Activated CD4-positive, alpha-beta T cell treated with anti-CD3 and anti-CD28 coated beads for 36 hours (primary cell): Measurements from ENCODE around the gene MYH9. TPM values are rescaled to one million over a fixed set of nuclear protein-coding genes. Genes with fewer than 3 reads are reported as not detected.

Source experiments
- ATAC-seq: fragments of 200-7000 bp; cut with Tn5 transposase; one replicate; pipeline ENCODE4 v1.10.0; 2021; ENCODE audit warnings: mild to moderate bottlenecking, moderate library complexity
- CTCF ChIA-PET: fragments of 350-600 bp; sonication (Branson Sonifier 250); formaldehyde crosslinking; loops from one replicate; lab custom pipeline; 2021; ENCODE audit warnings: antibody characterized with exemption; lab: Charles Lee
- POLR2A ChIA-PET: fragments of 350-600 bp; sonication (Branson Sonifier 250); formaldehyde crosslinking; loops from one replicate; lab custom pipeline; 2021; ENCODE audit warnings: antibody characterized with exemption, inconsistent platforms; lab: Charles Lee
- DNase-seq: peaks from one replicate; pipeline ENCODE4 v3.0.0-alpha.2; 2020
- H3K27ac Mint-ChIP-seq: one replicate; pipeline ENCODE4 v1.8.0; 2021; ENCODE audit warnings: mixed read lengths
- H3K27me3 Mint-ChIP-seq: one replicate; pipeline ENCODE4 v1.8.0; 2021; ENCODE audit warnings: mixed read lengths
- H3K36me3 Mint-ChIP-seq: one replicate; pipeline ENCODE4 v1.8.0; 2021; ENCODE audit warnings: low read depth, mixed read lengths
- H3K4me1 Mint-ChIP-seq: one replicate; pipeline ENCODE4 v1.8.0; 2021; ENCODE audit warnings: mixed read lengths
- H3K4me3 Mint-ChIP-seq: one replicate; pipeline ENCODE4 v1.8.0; 2021; ENCODE audit warnings: mild to moderate bottlenecking, moderate library complexity, mixed read lengths
- H3K9me3 Mint-ChIP-seq: one replicate; pipeline ENCODE4 v1.8.0; 2021; ENCODE audit warnings: low read depth, mixed read lengths
- intact Hi-C, 2 experiments: fragments of 100-400 bp; cut with DNase I in 1 of 2; cut with micrococcal nuclease in 1 of 2; formaldehyde crosslinking; loops; one replicate each; pipeline versions ENCODE4 v1.14.2 to v1.15.1; 2022 to 2024; cut with DNase I, micrococcal nuclease
- total RNA-seq, 2 experiments: library from RNA; stranded (reverse); gene quantifications; one replicate each; pipeline ENCODE4 v1.2.3, GENCODE V29; 2021

Gene MYH9
- total RNA-seq, 2 experiments from 2014 or later = 720 to 773 TPM

DNA sequence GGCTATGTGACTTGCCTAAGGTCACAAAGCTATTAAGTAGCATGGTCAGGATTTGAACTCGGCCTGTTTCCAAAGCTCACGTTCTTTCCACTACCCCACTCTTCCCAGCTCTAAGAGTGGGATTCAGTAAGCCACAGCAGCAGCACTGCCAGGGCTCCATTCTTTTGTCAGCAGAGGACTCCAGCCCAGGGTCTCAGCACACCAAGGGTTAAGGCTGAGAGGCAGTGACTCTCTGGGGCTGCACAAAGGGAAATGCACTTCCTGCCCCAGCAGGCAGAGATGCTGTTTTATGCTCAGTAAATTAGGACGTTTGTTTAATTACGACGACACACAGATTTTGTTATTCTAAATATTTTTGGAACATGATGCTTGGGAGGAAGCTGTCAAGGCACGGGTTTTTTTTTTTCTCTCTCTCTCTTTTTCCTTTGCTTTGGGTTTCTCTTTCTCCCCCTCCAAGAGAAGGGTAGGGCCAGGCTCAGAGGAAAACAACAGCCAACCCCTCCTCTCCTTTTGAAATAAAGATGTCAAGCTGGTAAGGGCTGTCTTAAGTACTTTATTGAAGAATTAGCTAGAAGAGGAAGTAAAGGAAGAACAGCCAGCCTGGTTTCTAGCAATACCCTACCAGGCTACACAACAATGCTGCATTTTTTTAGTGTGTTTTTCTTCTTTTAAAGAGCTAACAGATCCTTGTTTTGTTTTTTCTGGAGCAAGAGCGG, 2.8 kb downstream of the MYH9 start:
- peak overlapping the region; percentile 99 for H3K4me3 Mint-ChIP-seq
- POLR2A ChIA-PET = interaction anchor here (0.6 to 1.9 kb wide), 6 partner anchors 10 to 103 kb away, joined by 3 to 6 read pairs (median 5); no protein-coding TSS in a partner anchor
- no peaks in the 10 kb centered on the region for H3K27me3 Mint-ChIP-seq
- H3K9me3 Mint-ChIP-seq = no peaks in the 10 kb centered on the region
- ATAC-seq (no peak), DNase-seq (peak; percentile 65)
- peak overlapping the region; percentile 98 for H3K27ac Mint-ChIP-seq
- intact Hi-C loops = loop anchor here (1.0 to 5.0 kb wide), 5 partner anchors 8 to 228 kb away; partner anchors contain the start of gene EIF3D (in 1 of the 2)
- H3K4me1 Mint-ChIP-seq = peaks cover 56% of the 10 kb centered on the region
- CTCF ChIA-PET = interaction anchor here (0.7 to 3.1 kb wide), 7 partner anchors 10 to 141 kb away, joined by 3 to 18 read pairs (median 3); no protein-coding TSS in a partner anchor
- peaks cover 53% of the 10 kb centered on the region for H3K36me3 Mint-ChIP-seq

DNA sequence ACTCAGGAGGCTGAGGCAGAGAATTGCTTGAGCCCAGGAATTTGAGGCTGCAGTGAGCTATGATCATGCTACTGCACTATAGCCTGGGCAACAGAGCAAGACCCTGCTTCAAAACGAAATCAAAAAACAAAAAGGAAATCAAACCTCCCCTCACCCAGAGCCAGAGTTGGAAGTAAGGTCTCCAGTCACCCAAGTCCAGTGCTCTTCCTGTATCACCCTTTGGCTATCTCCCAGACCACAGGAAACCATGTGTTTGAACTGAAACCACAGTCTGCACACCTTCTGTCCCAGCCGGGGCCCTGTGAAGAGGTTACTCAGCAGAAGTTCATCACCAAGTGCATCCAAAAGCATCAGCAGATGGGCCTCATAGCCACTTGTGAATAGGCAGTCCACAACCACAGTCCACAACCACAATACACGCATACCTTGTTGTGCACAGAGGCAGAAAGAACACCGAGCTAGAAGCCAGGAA, 4.6 kb downstream of the MYH9 start:
- Mint-ChIP-seq H3K27ac (peak overlapping the region; percentile 92), H3K27me3 (no peaks in the 10 kb centered on the region), H3K4me1 (peaks cover 67% of the 10 kb centered on the region), H3K36me3 (peaks cover 70% of the 10 kb centered on the region), H3K9me3 (no peaks in the 10 kb centered on the region), H3K4me3 (peak overlapping the region; percentile 99)
- ChIA-PET CTCF (interaction anchor here (1.0 kb wide), 1 partner anchor 52 kb away, joined by 5 read pairs; no protein-coding TSS in a partner anchor), POLR2A (interaction anchor here (0.7 to 1.9 kb wide), 5 partner anchors 25 to 710 kb away, joined by 3 to 9 read pairs (median 4); no protein-coding TSS in a partner anchor)
- no peak for ATAC-seq
- intact Hi-C loops = no loop called here
- DNase-seq = peak; percentile 80

DNA sequence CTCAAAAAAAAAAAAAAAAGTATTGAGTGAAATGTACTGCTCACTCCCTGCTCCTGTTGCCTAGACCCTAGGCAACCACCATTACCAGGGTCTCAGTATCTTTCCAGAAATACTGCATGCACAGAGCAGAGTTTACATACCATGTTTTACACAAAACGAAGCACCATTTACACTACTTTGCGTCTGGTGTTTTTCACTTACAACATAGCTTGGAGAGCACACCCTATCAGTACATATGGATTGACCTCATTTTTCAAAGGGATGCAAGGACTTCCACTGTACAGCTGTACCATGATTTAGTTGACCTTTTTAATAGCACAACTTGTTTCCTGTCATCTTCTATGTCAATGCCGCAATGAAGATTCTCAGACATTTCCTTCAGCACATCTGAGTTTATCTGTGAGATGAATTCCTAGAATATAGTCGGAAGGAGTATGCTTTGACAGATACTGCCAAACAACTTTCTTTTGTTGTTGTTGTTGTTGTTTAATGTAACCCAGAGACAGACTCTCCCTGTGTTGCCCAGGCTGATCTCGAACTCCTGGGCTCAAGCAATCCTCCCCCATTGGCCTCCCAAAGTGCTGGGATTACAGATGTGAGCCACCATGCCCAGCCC, 6.1 kb downstream of the MYH9 start:
- Mint-ChIP-seq H3K4me1 (peaks cover 83% of the 10 kb centered on the region), H3K27ac (peak overlapping the region; percentile 94), H3K36me3 (peaks cover 84% of the 10 kb centered on the region), H3K4me3 (peak overlapping the region; percentile 46), H3K9me3 (no peaks in the 10 kb centered on the region), H3K27me3 (no peaks in the 10 kb centered on the region)
- ChIA-PET CTCF (interaction anchor here (1.1 to 1.8 kb wide), 7 partner anchors 17 to 89 kb away, joined by 3 to 7 read pairs (median 4); no protein-coding TSS in a partner anchor), POLR2A (no interaction called here)
- intact Hi-C loops = loop anchor here in 1 of 2 experiments (2.0 kb wide), 1 partner anchor 89 kb away; no protein-coding TSS in a partner anchor
- ATAC-seq = no peak
- no peak for DNase-seq

- ChIA-PET CTCF (interaction anchor here (0.6 to 3.3 kb wide), 10 partner anchors 10 to 100 kb away, joined by 3 to 13 read pairs (median 4); no protein-coding TSS in a partner anchor), POLR2A (interaction anchor here (0.9 to 4.1 kb wide), 5 partner anchors 9 to 51 kb away, joined by 3 to 44 read pairs (median 4); partner anchors contain the start of gene MYH9)
- Mint-ChIP-seq H3K27me3 (no peaks in the 10 kb centered on the region), H3K36me3 (peaks cover 78% of the 10 kb centered on the region), H3K4me3 (peak overlapping the region; percentile 75), H3K4me1 (peaks cover 92% of the 10 kb centered on the region), H3K27ac (peak overlapping the region; percentile 99), H3K9me3 (no peaks in the 10 kb centered on the region)
- ATAC-seq = peak; percentile 13
- intact Hi-C loops = loop anchor here in 1 of 2 experiments (2.0 kb wide), 1 partner anchor 91 kb away; no protein-coding TSS in a partner anchor
- DNase-seq = peak; percentile 62
These were observed 8.0 kb downstream of the MYH9 start for GRCh38 chr22:36379593-36380361.

- peak overlapping the region; percentile 75 for H3K4me3 Mint-ChIP-seq
- CTCF ChIA-PET = interaction anchor here (0.6 to 3.3 kb wide), 8 partner anchors 9 to 184 kb away, joined by 3 to 13 read pairs (median 4); no protein-coding TSS in a partner anchor
- H3K9me3 Mint-ChIP-seq = no peaks in the 10 kb centered on the region
- DNase-seq = no peak
- peaks cover 74% of the 10 kb centered on the region for H3K36me3 Mint-ChIP-seq
- intact Hi-C loops = no loop called here
- POLR2A ChIA-PET = interaction anchor here (0.5 to 4.1 kb wide), 5 partner anchors 9 to 62 kb away, joined by 4 to 44 read pairs (median 6); partner anchors contain the start of gene MYH9
- H3K27ac Mint-ChIP-seq = peak overlapping the region; percentile 99
- ATAC-seq = no peak
- no peaks in the 10 kb centered on the region for H3K27me3 Mint-ChIP-seq
- H3K4me1 Mint-ChIP-seq = peaks cover 92% of the 10 kb centered on the region
These were observed 8.9 kb downstream of the MYH9 start for GRCh38 chr22:36378869-36379217.

DNA sequence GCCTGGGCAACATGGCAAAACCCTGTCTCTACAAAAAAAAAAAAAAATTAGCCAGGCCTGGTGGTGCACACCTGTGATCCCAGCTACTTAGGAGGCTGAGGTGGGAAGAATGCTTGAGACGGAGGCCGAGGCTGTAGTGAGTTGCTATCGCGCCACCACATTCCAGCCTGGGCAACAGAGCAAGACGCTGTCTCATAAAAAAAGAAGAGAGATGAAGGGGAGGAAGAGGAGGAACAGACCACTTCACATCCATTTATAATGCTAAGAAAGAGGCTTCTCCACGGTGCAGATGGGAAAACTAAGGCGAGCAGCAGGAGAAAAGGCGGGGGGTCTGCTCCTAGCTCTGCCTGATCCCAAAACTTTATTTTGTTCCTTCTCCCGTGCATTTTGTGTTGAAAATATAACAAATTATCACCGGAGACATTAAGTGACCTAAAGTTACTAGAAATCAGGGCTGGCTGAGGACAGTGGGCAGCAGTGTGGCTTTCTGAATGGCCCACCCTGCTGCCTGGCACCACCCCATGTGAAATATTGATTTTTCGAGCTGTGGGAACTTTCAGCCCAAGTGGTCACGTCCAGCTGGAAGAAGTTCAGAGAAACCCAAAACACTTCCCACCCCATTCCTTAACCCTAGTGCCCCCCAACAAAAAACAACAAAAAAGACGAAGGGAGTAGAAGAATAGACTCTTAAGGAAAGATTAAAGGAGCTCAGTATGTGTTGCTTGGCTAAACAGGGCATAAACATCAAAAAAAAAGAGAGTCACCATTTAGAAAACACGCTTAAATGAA, 9.5 kb downstream of the MYH9 start:
- no peaks in the 10 kb centered on the region for H3K27me3 Mint-ChIP-seq
- intact Hi-C loops = no loop called here
- POLR2A ChIA-PET = interaction anchor here (0.5 to 4.1 kb wide), 9 partner anchors 8 to 99 kb away, joined by 3 to 44 read pairs (median 6); partner anchors contain the start of gene MYH9
- peaks cover 74% of the 10 kb centered on the region for H3K36me3 Mint-ChIP-seq
- ATAC-seq (no peak), DNase-seq (no peak)
- CTCF ChIA-PET = interaction anchor here (0.9 to 3.3 kb wide), 11 partner anchors 8 to 108 kb away, joined by 3 to 13 read pairs (median 5); no protein-coding TSS in a partner anchor
- peaks cover 92% of the 10 kb centered on the region for H3K4me1 Mint-ChIP-seq
- H3K27ac Mint-ChIP-seq = peak overlapping the region; percentile 99
- peak overlapping the region; percentile 75 for H3K4me3 Mint-ChIP-seq
- H3K9me3 Mint-ChIP-seq = no peaks in the 10 kb centered on the region

DNA sequence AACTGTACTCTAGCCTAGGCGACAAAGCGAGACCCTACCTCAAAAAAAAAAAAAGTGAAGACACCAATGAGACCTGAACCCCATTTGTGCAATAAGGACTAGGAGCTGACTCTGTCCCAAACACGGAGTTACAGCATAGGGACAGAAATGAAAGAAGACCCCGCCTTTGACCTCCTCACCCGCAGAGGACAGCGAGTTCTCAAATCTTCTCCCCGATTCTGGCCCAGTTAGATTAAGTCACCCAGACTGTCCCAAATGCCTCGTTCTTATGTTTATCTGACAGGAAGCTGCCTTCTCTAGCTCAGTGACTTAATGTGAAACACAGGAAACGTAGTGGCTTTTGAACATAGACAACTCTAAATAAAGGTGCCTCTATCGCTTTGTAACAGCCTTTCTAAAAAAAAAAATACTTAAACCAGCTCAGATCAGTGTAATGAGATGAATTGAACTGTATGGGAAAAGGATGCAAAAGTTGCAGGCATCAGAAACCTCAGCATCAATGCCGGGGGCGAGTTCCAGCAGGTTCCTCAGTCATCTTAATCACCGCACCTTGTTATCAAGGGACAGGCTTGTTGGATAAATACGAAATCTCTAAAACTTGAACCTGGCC, 10.6 kb downstream of the MYH9 start:
- Mint-ChIP-seq H3K9me3 (no peaks in the 10 kb centered on the region), H3K4me3 (peak overlapping the region; percentile 75), H3K27ac (peak overlapping the region; percentile 99), H3K4me1 (peaks cover 94% of the 10 kb centered on the region), H3K36me3 (peaks cover 77% of the 10 kb centered on the region), H3K27me3 (no peaks in the 10 kb centered on the region)
- intact Hi-C loops = loop anchor here (1.0 to 2.0 kb wide), 4 partner anchors 8 to 44 kb away; no protein-coding TSS in a partner anchor
- peak; percentile 71 for ATAC-seq
- DNase-seq = peak; percentile 75
- ChIA-PET POLR2A (interaction anchor here (0.6 to 4.1 kb wide), 13 partner anchors 9 to 906 kb away, joined by 3 to 44 read pairs (median 4); partner anchors contain the start of gene MYH9), CTCF (interaction anchor here (0.6 to 3.3 kb wide), 16 partner anchors 9 to 109 kb away, joined by 3 to 13 read pairs (median 4); partner anchors contain the start of gene MYH9)

GRCh38 chr22:36376265-36376664, 11.5 kb downstream of the MYH9 start:
- ChIA-PET POLR2A (interaction anchor here (0.8 to 4.1 kb wide), 4 partner anchors 10 to 78 kb away, joined by 4 to 44 read pairs (median 15); no protein-coding TSS in a partner anchor), CTCF (interaction anchor here (0.9 to 3.3 kb wide), 8 partner anchors 9 to 45 kb away, joined by 3 to 13 read pairs (median 6); no protein-coding TSS in a partner anchor)
- intact Hi-C loops = loop anchor here in 1 of 2 experiments (2.0 kb wide), 1 partner anchor 43 kb away; no protein-coding TSS in a partner anchor
- Mint-ChIP-seq H3K4me1 (peaks cover 95% of the 10 kb centered on the region), H3K36me3 (peaks cover 78% of the 10 kb centered on the region), H3K4me3 (peak overlapping the region; percentile 75), H3K27ac (peak overlapping the region; percentile 99), H3K27me3 (no peaks in the 10 kb centered on the region), H3K9me3 (no peaks in the 10 kb centered on the region)
- no peak for ATAC-seq
- DNase-seq = no peak
